Gastrocnemius medialis (tissue), 4 donors: ENCODE results near the gene LRRC2.

Experiments used
- POLR2A ChIP-seq, 2 donors: fragments of 450-650 bp; IDR thresholded peaks; one replicate each; pipeline ENCODE4 v1.6.1; 2017; ENCODE audit warnings: antibody characterized with exemption in 2 of 2, mild to moderate bottlenecking in 2 of 2, moderate library complexity in 2 of 2
- TF ChIP-seq, protein P1 (sequence below), 5 experiments: fragments of 450-650 bp in 3 of 5; fragments of 200-600 bp in 2 of 5; sonication (generic) in 2 of 5; IDR thresholded peaks in 4 of 5; conservative IDR thresholded peaks in 1 of 5; 1 replicate in 4 of 5; 2 replicates in 1 of 5; pipeline ENCODE4 v1.5.1; 2016 to 2019; ENCODE audit warnings: antibody characterized with exemption in 5 of 5, mild to moderate bottlenecking in 3 of 5, moderate library complexity in 3 of 5

DNA sequence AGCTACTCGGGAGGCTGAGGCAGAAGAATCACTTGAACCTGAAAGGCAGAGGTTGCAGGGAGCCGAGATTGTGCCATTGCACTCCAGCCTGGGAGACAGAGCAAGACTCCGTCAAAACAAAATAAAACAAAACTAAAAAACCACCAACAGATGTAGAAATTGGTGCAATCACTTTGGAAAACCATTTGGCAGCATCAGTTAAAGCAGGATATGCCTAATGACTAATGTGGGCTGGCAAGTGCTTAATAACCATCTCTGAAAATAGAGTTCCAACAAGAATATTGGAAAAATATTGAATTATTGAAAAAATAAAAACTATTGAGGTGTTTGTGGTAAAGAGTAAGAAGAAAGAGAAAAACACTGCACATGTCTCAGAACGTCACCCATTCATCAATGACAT lies 84.5 kb downstream of the LRRC2 start:
- TF ChIP-seq, protein P1, sequence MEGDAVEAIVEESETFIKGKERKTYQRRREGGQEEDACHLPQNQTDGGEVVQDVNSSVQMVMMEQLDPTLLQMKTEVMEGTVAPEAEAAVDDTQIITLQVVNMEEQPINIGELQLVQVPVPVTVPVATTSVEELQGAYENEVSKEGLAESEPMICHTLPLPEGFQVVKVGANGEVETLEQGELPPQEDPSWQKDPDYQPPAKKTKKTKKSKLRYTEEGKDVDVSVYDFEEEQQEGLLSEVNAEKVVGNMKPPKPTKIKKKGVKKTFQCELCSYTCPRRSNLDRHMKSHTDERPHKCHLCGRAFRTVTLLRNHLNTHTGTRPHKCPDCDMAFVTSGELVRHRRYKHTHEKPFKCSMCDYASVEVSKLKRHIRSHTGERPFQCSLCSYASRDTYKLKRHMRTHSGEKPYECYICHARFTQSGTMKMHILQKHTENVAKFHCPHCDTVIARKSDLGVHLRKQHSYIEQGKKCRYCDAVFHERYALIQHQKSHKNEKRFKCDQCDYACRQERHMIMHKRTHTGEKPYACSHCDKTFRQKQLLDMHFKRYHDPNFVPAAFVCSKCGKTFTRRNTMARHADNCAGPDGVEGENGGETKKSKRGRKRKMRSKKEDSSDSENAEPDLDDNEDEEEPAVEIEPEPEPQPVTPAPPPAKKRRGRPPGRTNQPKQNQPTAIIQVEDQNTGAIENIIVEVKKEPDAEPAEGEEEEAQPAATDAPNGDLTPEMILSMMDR (IDR thresholded peaks at IDR 0.05 in 4 of 5, conservative IDR thresholded peaks at IDR 0.05 in 1 of 5): no peak
- TF ChIP-seq POLR2A (IDR thresholded peaks at IDR 0.05): no peak
